HG03442 (cell line): ENCODE results near the gene GPC6.

Experiments
- ATAC-seq: cut with Tn5 transposase; IDR thresholded peaks from one replicate; pipeline ENCODE4 v1.9.1; 2021; ENCODE audit warnings: mild to moderate bottlenecking, moderate library complexity; ENCODE audit not compliant: unreplicated experiment

GPC6 gene

DNA sequence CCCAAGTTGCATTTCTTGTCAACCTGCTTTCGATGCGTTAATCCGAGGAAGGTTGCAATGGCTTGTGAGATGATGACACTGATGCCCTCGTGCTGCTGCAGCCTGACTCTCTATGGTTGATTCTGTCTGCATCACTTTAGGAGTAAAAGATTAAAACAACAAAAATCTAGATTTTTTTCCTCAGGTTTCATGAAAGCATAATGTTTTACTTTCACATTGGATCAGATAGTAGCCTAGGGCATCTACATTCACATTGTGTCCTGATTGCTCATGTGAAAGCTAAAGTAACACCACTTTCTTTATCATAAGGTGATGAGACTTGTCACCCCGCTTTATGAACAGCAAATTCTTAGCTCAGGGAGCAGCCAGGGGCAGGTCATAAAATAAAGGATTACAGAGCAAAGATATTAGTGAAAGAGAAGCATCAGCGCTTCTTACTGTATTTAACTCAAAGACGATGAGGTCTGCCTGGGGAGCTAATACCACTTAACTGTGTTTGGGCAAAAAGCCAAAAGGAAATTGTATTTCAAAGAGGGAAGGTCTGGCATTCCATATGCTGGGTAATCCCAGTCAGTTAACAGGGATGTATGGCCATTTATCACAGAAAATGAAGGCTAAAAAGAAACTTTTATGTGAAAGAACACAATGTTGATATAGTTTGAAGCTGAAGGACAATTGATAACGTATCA, 270.5 kb downstream of the GPC6 start:
- ATAC-seq: no peak

- ATAC-seq: no peak
Measured at GRCh38 chr13:93499991-93500390, 273.4 kb downstream of the GPC6 start.

GRCh38 chr13:93502071-93502470, 275.5 kb downstream of the GPC6 start:
- ATAC-seq: no peak

GRCh38 chr13:93502987-93503615, 276.5 kb downstream of the GPC6 start:
- ATAC-seq: no peak

DNA sequence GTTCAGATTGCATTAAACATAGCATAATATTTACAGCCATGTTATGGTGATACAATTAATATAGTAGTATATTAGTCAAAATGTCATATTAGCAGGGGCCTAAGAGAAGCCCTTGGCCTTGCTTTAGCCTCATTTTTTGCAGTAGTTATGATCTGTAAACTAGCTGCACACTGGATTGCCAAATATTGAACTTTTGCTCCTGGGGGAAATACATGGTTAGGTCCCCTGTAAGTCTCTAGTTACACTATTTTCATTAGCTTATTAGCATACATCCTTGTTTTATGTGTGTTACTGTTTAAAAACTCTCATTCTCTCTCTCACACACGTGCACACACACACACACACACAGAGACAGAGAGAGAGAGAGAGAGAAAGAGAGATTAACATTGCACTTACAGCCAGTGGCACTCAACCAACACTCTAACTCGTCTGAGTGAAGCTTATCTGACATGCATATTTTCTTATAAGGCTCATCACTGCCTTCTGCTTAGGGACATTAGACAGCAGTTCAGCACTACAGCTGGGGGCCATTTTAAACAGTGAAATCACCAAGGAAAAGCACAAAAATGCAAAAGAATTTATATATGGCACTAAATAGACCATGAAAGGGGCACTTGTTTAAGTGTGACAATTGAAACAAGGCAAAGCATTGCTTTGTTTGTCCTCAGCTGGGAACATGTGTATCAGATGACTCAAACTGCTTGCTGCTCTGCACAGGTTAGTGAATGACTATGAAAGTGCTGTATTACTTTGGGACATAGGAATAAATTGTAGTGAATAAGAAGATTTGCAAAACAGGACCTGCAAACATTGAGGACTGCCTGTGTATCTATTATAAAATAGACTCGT, 278.7 kb downstream of the GPC6 start:
- ATAC-seq: no peak

- ATAC-seq: no peak
Measured at GRCh38 chr13:93511011-93511410, 284.4 kb downstream of the GPC6 start.

GRCh38 chr13:93515267-93515666, 288.7 kb downstream of the GPC6 start:
- ATAC-seq: no peak

DNA sequence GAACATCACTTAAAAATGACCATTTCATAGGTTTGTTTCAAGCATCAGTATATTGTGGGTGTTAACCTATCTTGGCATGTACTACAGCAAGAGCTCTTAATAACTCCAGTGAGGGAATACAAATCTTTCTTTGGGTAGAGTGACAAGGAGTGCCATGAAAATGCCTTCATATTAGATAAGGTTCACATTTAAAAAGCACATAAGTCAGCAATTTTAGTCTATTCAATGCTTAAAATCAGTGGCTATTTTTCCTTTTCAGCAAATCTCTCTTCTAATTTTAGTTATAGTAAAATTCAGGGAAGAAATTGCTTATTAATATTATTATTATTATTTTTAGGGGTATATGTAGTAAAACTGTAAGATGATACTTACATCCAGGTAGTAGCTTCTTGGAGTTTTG, 291.1 kb downstream of the GPC6 start:
- ATAC-seq: no peak

DNA sequence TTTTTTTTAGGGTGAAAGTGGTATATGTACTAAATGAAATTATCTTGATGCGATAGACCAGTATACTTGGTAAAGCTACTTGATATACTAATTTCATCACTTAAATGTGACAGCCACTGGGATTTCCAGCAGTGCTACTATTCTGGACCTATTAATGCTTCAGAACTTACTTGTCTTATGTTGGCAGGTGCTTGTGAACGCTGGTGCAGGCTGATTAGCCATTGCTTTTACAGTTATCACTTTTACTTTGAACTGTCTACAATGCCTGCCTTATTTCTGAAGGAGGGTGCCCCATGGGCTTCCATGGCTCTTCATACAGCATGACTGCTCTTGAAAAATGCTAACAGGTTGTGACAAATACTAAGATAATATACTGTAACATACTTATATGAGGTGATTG, 294.7 kb downstream of the GPC6 start:
- ATAC-seq: no peak

GRCh38 chr13:93522501-93522900, 295.9 kb downstream of the GPC6 start:
- no peak for ATAC-seq

GRCh38 chr13:93525087-93525486, 298.5 kb downstream of the GPC6 start:
- no peak for ATAC-seq

DNA sequence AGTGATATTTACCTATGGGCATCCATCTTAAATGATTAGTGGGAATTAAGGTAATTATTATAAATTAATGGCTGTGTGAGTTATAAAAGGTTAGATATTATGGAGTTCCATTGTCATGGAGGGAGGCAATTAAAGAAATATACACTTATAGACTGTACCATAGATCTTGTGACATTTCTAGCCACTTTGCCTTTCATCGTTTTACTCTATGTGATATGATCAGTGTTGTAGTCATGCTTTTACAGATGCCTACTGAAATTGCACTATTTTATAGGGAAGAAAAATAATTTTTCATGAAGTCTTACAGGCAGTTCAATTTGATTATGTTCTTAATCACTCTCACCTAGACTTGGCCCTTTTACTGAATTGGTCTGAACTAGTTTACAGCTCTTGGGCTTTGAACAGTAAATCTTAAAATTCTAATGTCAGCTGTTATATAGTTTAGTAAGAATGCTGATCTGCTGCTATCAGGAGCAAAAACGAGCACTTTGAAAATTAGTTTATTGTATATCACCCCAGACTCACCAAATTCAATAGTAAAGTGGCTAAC, 301.2 kb downstream of the GPC6 start:
- no peak for ATAC-seq

DNA sequence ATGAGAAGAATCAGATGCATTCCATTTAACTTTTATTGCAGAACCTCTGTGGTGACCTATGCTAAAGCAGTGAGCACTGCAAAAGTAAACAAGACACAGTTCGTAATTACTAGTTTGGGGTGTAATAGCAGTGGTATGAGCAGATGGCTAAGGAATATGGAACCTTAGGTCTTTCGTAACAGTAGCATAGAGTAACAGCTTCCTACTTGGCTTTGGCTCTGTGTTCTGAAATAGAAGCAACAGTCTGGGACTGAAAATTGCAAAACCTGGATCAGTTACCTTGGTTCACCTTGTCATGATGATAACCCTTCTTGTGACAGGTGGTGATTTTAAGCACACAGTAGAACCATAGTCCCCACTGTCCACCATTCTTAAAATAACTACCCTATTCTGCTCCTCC, 303.4 kb downstream of the GPC6 start:
- no peak for ATAC-seq

GRCh38 chr13:93534181-93534700, 307.6 kb downstream of the GPC6 start:
- no peak for ATAC-seq

DNA sequence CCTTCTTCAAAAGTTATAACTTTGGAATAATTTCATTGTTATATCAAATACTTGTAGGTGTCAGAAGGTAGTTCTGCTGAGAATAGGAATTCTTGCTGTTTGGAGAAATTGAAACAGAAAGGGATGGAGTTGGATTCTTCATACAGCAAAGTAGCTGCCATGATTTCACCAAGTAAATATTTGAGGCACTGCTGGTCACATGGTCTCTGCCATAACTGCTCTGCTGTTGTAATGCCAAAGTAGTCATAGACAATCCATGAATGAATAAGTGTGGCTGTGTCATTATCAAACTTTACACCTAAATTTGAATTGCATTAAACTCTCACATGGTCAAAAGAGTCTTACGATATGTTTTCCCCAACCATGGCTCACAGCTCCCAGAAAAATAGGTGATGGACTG, 308.6 kb downstream of the GPC6 start:
- no peak for ATAC-seq

- ATAC-seq: no peak
Measured at GRCh38 chr13:93539914-93540313, 313.3 kb downstream of the GPC6 start.

GRCh38 chr13:93547886-93548285, 321.3 kb downstream of the GPC6 start:
- no peak for ATAC-seq

- no peak for ATAC-seq
Measured at GRCh38 chr13:93549326-93550005, 322.9 kb downstream of the GPC6 start.

DNA sequence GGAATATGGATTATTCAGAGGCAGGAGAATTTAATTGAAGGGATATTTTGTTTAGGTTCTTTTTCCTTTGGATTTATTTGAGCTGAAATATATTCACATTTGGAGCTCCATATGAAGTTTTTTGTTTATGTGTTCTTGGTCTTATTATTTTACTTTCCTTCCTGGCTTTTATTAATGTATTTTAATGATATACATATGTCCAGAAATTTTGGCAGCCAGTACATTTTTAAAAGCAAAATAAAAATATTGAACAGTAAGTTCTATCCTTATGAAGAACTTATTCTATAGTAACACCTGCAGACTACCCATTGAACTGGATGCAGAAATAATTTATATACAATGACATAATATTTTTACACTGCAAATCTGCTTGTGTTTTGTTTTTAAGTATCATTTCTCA, 323.6 kb downstream of the GPC6 start:
- no peak for ATAC-seq

DNA sequence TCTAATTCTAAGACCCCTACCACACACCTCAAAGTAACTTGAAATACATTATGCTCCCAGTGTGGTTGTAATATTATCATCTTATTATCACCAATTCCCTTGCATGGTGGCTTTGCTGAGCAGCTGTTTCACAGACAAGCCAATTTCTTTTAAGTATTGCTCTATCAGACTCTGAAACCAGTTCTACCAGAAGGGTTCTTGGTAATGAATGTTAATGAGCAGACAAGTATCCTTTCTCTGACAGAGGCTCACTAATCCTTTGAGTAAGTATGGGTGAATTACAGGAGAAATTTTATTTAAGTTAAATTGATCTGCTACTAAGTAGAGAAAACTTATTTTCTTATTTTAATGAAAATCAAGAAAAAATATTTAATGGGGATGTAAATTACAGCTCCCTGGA, 326.0 kb downstream of the GPC6 start:
- no peak for ATAC-seq

- ATAC-seq: no peak
Measured at GRCh38 chr13:93554514-93554913, 327.9 kb downstream of the GPC6 start.
